Dendritic cell treated with granulocyte-macrophage colony-stimulating factor and Interleukin-4, amounts not matched to agents 40 ng/mL and 50 ng/mL, for 4 days (primary cell): ENCODE results near the gene LRP5.
A peak's percentile ranks its signal among the peaks of the same experiment; 100 is the strongest.

Experiments
- H3K27ac Mint-ChIP-seq: one replicate; pipeline ENCODE4 v1.8.0; 2022; ENCODE audit warnings: mild to moderate bottlenecking, mixed read lengths
- H3K27me3 Mint-ChIP-seq: one replicate; pipeline ENCODE4 v1.8.0; 2022; ENCODE audit warnings: mild to moderate bottlenecking, mixed read lengths
- H3K36me3 Mint-ChIP-seq: one replicate; pipeline ENCODE4 v1.8.0; 2022; ENCODE audit warnings: low read depth, mixed read lengths
- H3K4me1 Mint-ChIP-seq: one replicate; pipeline ENCODE4 v1.8.0; 2022; ENCODE audit warnings: low read depth, mixed read lengths
- H3K4me3 Mint-ChIP-seq: one replicate; pipeline ENCODE4 v1.8.0; 2022; ENCODE audit warnings: mild to moderate bottlenecking, moderate library complexity, mixed read lengths
- H3K9me3 Mint-ChIP-seq: one replicate; pipeline ENCODE4 v1.8.0; 2022; ENCODE audit warnings: mixed read lengths
- intact Hi-C: fragments of 100-400 bp; cut with micrococcal nuclease; formaldehyde crosslinking; loops from one replicate; pipeline ENCODE4 v1.15.0; 2022

The LRP5 gene

DNA sequence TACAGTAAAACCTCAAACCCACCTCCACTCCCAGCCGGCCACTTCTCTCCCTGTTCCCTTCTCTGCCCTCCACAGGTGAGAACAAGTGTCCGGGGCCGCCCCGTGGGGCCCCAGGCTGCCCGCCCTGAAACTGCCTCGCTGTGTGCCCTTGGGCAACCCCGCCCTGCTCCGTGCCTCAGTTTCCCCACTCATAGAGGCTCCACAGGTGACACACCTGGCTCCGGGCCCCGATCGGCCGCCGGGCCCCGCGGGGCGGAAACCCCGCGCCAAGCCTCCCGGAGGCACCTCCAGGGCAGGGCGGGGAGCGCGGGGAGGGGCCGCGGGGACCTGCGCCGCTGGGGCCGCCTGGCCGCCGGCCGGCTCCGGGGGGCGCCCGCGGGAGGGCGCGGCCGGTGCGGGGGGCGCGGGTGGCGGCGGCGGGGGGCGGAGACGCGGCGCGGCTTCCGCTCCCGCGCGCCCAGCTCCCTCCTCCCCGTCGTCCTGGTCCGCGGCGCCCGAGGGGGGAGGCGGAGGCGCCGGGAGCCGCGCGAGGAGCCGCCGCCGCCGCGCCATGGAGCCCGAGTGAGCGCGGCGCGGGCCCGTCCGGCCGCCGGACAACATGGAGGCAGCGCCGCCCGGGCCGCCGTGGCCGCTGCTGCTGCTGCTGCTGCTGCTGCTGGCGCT is at the start of gene LRP5:
Gene LRP5, plus strand, starts transcription at position 475 of the 663 bp plus-strand sequence. Its CDS starts 124 bp downstream, at position 599.
- intact Hi-C loops, result no loop called here
- Mint-ChIP-seq H3K27ac (no peak within 1 kb of the TSS), H3K4me1 (peaks cover 42% of the 10 kb centered on the region), H3K27me3 (peaks cover 69% of the 10 kb centered on the region), H3K36me3 (no peaks in the 10 kb centered on the region), H3K4me3 (peak within 1 kb of the TSS; percentile 65), H3K9me3 (no peaks in the 10 kb centered on the region)

DNA sequence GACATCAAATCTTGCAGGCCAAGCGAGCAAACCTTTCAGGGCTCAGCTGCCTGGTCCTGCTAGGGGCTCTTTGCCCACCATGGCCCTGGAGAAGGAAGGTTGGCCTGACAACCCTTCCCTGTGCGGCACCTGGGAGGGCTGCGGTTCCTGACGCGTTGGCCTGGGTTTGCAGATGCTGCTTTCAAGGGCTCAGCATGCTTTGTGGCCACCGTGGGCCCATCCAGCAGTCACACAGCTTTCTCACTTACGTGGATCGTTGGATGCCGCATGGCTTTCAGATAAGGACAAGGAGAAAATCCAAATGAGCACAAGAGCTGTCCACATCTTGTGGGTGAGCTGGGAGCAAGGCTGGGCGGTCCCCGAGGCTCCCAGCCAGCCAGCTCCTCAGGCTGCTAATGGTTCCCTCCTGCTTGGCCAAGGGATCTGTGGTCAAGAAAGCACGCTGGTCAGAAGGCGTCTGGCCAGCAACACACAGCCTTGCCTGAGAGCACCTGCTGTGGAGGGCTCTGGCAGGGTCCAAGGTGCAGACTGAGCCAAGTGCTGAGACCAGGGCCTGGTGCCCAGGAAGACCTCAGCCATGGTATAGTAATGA is 48.9 kb upstream of the LRP5 start:
- H3K4me3 Mint-ChIP-seq, result no peak overlapping the region
- H3K27me3 Mint-ChIP-seq, result peaks cover 2% of the 10 kb centered on the region
- H3K27ac Mint-ChIP-seq, result no peak overlapping the region
- no peaks in the 10 kb centered on the region for H3K9me3 Mint-ChIP-seq
- H3K36me3 Mint-ChIP-seq, result peaks cover 65% of the 10 kb centered on the region
- intact Hi-C loops, result no loop called here
- H3K4me1 Mint-ChIP-seq, result peaks cover 41% of the 10 kb centered on the region

DNA sequence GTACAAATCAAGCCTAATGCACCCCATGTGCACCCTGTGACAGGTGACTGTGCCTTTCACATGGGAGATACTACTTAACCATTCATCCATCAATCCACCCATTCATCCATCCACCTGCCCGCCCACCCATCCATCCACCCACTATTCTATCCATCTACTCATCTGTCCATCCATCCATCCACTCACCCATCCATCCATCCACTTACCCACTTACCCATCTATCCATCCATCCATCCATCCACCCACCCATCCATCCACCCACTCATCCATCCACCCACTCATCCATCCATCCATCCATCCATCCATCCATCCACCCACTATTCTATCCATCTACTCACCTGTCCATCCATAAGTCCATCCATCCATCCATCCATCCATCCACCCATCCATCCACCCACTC is 48.1 kb upstream of the LRP5 start:
- Mint-ChIP-seq H3K36me3 (peaks cover 65% of the 10 kb centered on the region), H3K27me3 (no peaks in the 10 kb centered on the region), H3K9me3 (no peaks in the 10 kb centered on the region), H3K4me3 (no peak overlapping the region), H3K4me1 (peaks cover 48% of the 10 kb centered on the region), H3K27ac (no peak overlapping the region)
- intact Hi-C loops, result no loop called here

DNA sequence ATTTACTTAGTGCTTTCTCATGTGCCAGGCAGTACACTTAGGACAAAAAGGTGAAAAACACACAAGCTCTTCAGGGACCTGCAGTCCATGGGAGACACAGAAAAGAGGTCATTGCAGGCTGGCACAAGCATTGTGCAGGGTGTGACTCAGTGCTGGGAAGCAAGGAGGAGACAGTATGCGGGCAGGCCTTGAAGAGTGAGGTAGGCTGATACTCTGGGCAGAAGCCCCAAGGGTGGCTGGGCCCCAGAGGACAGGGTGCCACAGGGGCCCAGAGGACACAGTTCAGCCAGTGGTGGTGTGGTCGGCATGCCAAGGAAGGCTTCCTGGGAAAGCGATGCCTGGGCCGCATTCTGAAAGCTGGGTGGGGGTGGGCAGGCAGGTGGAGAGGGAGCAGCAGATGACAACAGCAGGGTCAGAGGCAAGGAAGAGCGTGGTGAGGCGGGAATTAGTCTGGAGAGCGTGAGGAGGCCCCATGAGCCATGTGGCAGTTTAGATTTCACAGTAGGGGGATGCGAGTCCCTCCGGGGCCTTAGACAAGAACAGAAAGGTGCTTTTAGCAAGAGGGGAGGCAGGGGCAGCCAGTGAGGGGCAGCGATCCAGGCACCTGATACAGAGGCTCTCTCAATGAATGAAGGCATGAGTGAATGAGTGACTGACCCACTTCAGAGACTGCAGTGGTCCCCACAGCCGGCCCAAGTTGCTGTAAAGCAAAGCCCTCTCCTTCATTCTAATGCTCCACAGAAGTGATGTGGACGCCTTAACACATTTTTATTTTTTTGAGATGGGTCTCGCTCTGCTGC is 47.5 kb upstream of the LRP5 start:
- Mint-ChIP-seq H3K36me3 (peaks cover 65% of the 10 kb centered on the region), H3K27ac (no peak overlapping the region), H3K4me3 (no peak overlapping the region), H3K9me3 (no peaks in the 10 kb centered on the region), H3K27me3 (no peaks in the 10 kb centered on the region), H3K4me1 (peaks cover 55% of the 10 kb centered on the region)
- intact Hi-C loops, result no loop called here

DNA sequence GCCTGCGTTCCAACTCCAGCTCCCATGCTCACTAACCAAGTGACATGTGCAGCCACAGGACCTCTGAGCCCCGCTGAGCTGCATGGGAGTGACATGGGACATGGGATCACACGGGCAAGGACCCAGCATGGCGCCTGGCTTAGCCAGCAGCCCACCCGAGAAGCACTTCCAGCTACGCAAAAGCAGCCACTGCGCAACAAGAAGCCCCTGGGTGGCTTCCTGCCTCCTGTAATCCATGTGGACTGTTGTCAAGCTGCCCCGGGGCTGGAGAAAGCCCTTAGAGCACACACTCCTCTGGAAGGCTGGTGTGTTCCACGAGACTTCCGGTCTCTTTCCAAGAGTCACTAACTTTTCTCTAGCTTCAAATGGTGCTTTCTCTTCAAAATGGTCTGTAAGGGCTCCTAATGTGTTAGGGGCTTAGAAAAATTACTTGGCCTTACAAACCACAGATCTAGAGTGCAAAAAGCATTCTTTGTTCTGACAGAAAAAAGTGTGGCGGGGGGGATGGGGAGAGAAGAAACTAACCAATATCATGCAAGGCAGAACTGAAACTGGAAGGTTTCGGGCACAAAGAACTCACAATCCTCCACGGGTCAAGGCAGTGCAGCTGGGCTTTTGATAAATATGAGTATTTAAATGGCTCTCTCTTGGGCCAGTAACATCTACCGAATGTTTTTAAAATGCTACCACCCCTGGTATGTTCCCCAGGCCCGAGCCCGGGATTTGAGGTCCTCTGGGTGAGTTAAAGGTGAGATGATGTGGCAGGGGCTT is 46.1 kb upstream of the LRP5 start:
- intact Hi-C loops, result no loop called here
- H3K9me3 Mint-ChIP-seq, result no peaks in the 10 kb centered on the region
- H3K27me3 Mint-ChIP-seq, result no peaks in the 10 kb centered on the region
- peaks cover 69% of the 10 kb centered on the region for H3K4me1 Mint-ChIP-seq
- peak overlapping the region; percentile 23 for H3K27ac Mint-ChIP-seq
- H3K36me3 Mint-ChIP-seq, result peaks cover 56% of the 10 kb centered on the region
- H3K4me3 Mint-ChIP-seq, result no peak overlapping the region

DNA sequence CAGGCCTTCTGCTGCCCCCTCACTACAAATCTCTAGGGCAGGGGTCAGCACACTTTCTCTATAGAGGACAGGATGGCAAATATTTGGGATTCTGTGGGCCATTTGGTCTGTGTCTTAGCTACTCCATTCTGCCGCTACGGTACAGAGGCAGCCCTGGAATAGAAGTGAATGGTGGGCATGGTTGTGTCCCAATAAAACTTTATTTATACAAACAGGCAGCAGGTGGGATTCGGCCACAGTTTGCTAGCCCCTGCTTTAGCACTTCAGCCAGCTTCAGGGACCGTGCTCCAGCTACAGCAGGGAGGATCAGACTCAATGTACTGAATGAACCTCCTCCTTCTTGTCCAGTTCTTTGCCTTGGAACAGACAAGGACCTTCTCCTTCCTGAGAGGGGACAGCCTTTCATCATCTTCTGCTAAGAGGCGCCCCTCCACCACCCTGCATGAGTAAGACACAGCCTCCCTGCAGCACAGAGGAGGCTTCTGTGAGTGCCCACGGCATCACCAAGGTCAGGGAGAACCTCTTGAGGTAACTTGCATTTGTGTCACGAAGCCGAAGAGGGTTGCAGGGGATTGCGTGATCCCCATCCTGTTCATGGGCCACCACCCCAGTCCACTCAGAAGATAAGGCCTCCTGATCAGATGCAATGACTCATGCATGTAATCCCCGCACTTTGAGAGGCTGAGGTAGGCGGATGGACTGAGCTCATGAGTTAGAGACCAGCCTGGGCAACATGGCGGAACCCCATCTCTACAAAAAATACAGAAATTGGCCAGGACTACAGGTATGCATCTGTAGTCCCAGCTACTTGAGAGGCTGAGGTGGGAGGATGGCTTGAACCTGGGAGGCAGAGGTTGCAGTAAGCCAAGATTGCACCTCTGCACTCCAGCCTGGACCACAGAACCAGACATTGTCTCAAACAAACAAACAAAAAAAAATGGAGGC is 45.2 kb upstream of the LRP5 start:
- intact Hi-C loops, result no loop called here
- Mint-ChIP-seq H3K9me3 (no peaks in the 10 kb centered on the region), H3K4me3 (no peak overlapping the region), H3K36me3 (peaks cover 53% of the 10 kb centered on the region), H3K4me1 (peaks cover 76% of the 10 kb centered on the region), H3K27ac (peak overlapping the region; percentile 23), H3K27me3 (no peaks in the 10 kb centered on the region)

DNA sequence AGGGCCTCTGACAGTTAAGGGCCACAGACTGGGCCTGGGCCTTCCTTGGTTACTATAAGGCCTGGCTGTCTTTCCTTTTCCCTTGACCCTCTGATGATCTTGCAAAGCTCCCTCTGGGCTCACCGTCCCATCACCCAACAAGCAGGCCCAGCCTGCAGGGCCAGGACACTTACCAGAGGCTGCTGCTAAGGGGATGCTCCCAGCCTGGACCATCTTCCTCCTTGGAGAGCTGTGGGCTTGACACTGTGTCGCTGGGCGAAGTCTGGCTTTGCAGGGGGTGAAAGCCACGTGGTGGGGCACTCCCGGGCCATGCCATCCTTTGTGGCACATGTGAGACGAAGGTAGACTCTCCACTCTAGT is 44.5 kb upstream of the LRP5 start:
- Mint-ChIP-seq H3K4me3 (no peak overlapping the region), H3K27ac (no peak overlapping the region), H3K4me1 (peaks cover 80% of the 10 kb centered on the region), H3K27me3 (no peaks in the 10 kb centered on the region), H3K36me3 (peaks cover 46% of the 10 kb centered on the region), H3K9me3 (no peaks in the 10 kb centered on the region)
- intact Hi-C loops, result no loop called here

DNA sequence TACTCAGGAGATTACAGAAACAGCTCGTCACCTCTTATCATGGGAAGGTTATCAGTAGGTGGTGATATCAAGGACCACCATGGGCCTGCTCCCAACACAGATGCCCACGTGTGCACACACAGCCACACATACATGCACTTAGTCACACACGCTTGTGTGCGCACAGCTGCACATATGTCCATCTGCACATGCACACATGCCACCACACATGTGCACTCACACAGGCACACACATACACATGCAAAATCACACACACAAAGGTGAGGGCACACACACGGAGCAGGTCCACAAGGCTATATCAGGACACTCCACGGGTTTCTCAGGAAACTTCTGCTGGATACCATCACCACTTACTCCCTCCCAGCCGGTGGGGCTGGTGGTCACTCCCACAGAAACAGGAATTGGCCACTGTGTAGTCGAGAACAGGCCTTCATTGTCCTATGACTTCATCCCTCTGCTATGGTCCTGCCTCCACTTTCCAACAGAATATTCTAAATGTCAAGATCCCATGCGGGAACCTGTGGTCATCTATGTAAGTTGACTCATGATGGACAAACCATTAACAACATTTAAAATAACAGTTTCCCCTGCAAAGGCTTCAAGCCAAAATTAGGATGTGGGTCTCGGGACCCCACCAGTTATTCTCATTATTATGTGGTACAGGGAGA is 42.8 kb upstream of the LRP5 start:
- intact Hi-C loops, result loop anchor here (10.0 kb wide), 1 partner anchor 55 kb away; the partner anchor contains the start of gene KMT5B
- no peak overlapping the region for H3K4me3 Mint-ChIP-seq
- no peaks in the 10 kb centered on the region for H3K9me3 Mint-ChIP-seq
- no peaks in the 10 kb centered on the region for H3K27me3 Mint-ChIP-seq
- peaks cover 30% of the 10 kb centered on the region for H3K36me3 Mint-ChIP-seq
- H3K4me1 Mint-ChIP-seq, result peaks cover 88% of the 10 kb centered on the region
- peak overlapping the region; percentile 6 for H3K27ac Mint-ChIP-seq

DNA sequence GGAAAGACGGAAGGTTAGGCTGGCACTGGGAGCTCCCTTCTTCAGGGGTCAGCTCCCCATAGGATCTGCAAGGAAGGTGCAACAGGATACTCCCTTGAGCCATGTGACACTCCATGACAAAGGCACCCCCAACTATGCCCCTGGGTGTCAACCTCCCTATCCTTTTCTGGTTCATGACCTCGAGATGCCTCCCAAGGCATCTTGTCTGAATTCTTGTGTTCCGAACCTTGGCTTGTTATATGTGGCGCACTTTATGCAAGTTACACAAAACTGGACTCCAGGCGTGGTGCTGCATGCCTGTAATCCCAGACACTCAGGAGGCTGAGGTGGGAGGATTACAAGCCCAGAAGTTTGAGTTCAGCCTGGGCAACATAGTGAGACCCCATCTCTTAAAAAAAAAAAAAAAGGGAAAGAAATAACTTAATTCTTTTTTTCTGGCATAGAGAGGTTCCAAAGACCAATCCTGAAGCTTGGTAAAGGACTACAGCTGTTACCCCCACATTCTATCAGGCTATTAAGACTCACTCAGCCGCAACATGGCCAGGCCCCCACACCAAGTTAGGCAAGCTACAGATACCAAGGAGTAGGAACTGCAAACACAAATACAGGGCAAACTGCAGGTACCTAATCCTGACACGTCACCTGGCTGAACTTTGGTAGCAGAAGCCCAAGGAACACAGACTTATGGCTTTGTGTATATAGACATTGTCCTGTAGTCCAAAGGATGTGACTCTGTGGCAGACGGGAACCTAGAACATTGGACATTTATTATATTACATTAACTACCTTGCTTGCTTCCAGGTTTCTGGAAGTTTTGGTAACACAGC is 42.0 kb upstream of the LRP5 start:
- H3K9me3 Mint-ChIP-seq, result no peaks in the 10 kb centered on the region
- peaks cover 81% of the 10 kb centered on the region for H3K4me1 Mint-ChIP-seq
- peak overlapping the region; percentile 99 for H3K4me3 Mint-ChIP-seq
- peaks cover 21% of the 10 kb centered on the region for H3K36me3 Mint-ChIP-seq
- intact Hi-C loops, result loop anchor here (10.0 kb wide), 1 partner anchor 56 kb away; the partner anchor contains the start of gene KMT5B
- peak overlapping the region; percentile 100 for H3K27ac Mint-ChIP-seq
- H3K27me3 Mint-ChIP-seq, result no peaks in the 10 kb centered on the region

DNA sequence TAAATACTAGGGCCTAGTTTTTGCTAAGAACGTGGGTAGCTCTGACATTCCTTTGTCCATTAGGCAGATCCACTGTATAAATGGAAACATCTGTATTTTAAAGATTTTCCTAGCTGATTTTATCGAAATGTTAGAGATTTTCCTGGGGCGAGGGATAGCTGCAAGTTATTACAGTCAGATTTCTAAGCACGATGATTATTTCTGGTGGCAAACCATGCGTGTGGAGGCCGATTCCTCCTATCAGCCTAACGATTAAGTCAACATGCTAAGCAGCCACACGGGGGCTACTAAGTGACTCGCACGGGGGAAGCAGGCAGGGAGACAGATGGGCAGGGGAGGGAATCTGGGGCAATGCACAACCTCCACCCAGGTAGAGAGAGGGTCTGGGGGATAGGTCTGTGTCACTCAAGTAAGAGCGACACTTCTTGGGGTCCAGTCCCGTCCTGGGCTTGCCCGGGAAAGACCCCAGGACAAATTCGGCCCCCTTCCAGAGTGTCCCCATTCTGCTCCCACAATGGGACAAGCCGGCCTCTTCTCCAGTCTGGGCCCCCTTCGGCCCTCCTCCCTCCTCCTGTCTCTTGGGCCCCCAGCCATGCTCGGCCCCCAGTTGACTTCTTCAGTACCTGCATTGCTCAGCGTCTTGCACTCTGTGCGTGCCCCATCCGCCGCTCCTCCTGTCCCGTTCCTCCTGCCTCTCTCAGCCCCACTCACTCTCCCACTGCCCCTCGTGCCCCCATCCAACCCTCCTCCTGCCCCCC is 41.2 kb upstream of the LRP5 start:
- H3K9me3 Mint-ChIP-seq, result no peaks in the 10 kb centered on the region
- H3K27ac Mint-ChIP-seq, result peak overlapping the region; percentile 100
- peaks cover 21% of the 10 kb centered on the region for H3K36me3 Mint-ChIP-seq
- intact Hi-C loops, result loop anchor here (10.0 kb wide), 1 partner anchor 56 kb away; the partner anchor contains the start of gene KMT5B
- no peaks in the 10 kb centered on the region for H3K27me3 Mint-ChIP-seq
- H3K4me1 Mint-ChIP-seq, result peaks cover 76% of the 10 kb centered on the region
- peak overlapping the region; percentile 99 for H3K4me3 Mint-ChIP-seq

DNA sequence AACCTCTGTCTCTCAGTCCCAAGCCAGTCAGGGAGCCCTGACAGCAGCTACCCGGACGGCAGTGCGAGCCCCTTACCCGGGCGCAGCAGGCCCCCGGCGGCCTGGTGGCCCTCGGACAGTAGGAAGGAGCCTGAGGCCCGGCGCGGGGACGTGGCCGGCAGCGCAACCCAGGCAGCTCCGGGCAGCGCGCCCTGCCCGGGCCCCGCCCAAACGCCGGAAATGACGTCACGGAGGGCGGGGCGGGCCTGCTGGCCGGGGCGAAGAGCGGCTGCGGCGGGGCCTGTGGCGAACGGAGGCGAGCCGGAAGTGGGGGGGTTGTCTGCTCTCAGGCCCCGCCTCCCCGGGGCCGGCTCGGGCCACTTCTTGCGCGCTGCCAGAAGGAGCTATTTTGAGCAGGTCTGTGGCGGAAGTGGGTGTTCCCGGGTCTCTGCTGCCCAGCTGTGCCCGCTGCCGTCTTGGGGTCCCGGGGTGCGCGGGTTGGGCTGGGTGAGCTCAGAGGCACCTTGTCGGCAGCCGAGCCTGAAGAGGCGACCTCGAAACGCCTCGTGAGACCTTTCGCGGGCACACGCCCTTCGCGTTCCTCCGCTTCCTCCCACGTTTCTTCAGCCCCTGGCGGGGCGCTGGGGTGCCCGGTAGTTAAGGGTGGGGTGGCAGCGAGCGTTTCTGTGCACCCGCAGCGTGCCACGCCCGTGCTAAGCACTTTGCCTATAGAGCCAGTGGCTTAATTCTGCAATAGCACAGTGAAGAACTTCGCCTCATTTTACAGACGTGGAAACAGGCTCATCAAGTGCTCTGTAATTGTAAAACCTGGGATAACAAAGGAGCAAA is 40.4 kb upstream of the LRP5 start, which contains the start of gene C11orf24:
Gene C11orf24, minus strand, starts transcription at position 193 of the 828 bp plus-strand sequence. CDS start 8,206 bp downstream, outside the sequence.
- Mint-ChIP-seq H3K9me3 (no peaks in the 10 kb centered on the region), H3K4me3 (peak within 1 kb of the TSS; percentile 99), H3K4me1 (peaks cover 68% of the 10 kb centered on the region), H3K36me3 (peaks cover 21% of the 10 kb centered on the region), H3K27ac (peak within 1 kb of the TSS; percentile 100), H3K27me3 (no peaks in the 10 kb centered on the region)
- intact Hi-C loops, result loop anchor here (1.0 to 10.0 kb wide), 2 partner anchors 15 to 57 kb away; partner anchors contain the start of gene KMT5B
